Activated naive CD8-positive, alpha-beta T cell treated with anti-CD3 and anti-CD28 coated beads, Interleukin-2, amount 50 U/mL, for 24 hours (primary cell): ENCODE measurements around the gene NR0B1.

Source experiments
- ATAC-seq: fragments of 150-1000 bp; cut with Tn5 transposase; one replicate; pipeline ENCODE4 v1.10.0; 2021
- DNase-seq: peaks from one replicate; pipeline ENCODE4 v3.0.0; 2021
- H3K27ac Mint-ChIP-seq: one replicate; pipeline ENCODE4 v1.8.0; 2021; ENCODE audit warnings: mild to moderate bottlenecking, mixed read lengths
- H3K27me3 Mint-ChIP-seq: one replicate; pipeline ENCODE4 v1.8.0; 2021; ENCODE audit warnings: mixed read lengths
- H3K36me3 Mint-ChIP-seq: one replicate; pipeline ENCODE4 v1.8.0; 2021; ENCODE audit warnings: low read depth, mixed read lengths
- H3K4me1 Mint-ChIP-seq: one replicate; pipeline ENCODE4 v1.8.0; 2021; ENCODE audit warnings: mixed read lengths
- H3K4me3 Mint-ChIP-seq: one replicate; pipeline ENCODE4 v1.8.0; 2021; ENCODE audit warnings: mild to moderate bottlenecking, moderate library complexity, mixed read lengths
- H3K9me3 Mint-ChIP-seq: one replicate; pipeline ENCODE4 v1.8.0; 2021; ENCODE audit warnings: mixed read lengths

The NR0B1 gene

GRCh38 chrX:30301208-30301607, 8.0 kb downstream of the NR0B1 start:
- Mint-ChIP-seq H3K27me3 (peaks cover 2% of the 10 kb centered on the region), H3K9me3 (no peaks in the 10 kb centered on the region), H3K27ac (no peak overlapping the region), H3K4me3 (no peak overlapping the region), H3K4me1 (no peaks in the 10 kb centered on the region), H3K36me3 (no peaks in the 10 kb centered on the region)
- ATAC-seq (no peak), DNase-seq (no peak)

GRCh38 chrX:30296408-30297254, 12.6 kb downstream of the NR0B1 start:
- DNase-seq (no peak), ATAC-seq (no peak)
- no peaks in the 10 kb centered on the region for H3K4me1 Mint-ChIP-seq
- no peak overlapping the region for H3K4me3 Mint-ChIP-seq
- no peak overlapping the region for H3K27ac Mint-ChIP-seq
- peaks cover 3% of the 10 kb centered on the region for H3K9me3 Mint-ChIP-seq
- no peaks in the 10 kb centered on the region for H3K36me3 Mint-ChIP-seq
- H3K27me3 Mint-ChIP-seq = peaks cover 2% of the 10 kb centered on the region

GRCh38 chrX:30283456-30284200, 25.6 kb downstream of the NR0B1 start:
- Mint-ChIP-seq H3K36me3 (no peaks in the 10 kb centered on the region), H3K9me3 (no peaks in the 10 kb centered on the region), H3K27ac (no peak overlapping the region), H3K4me3 (no peak overlapping the region), H3K4me1 (peaks cover 3% of the 10 kb centered on the region), H3K27me3 (no peaks in the 10 kb centered on the region)
- ATAC-seq (no peak), DNase-seq (no peak)

GRCh38 chrX:30282527-30282926, 26.7 kb downstream of the NR0B1 start:
- Mint-ChIP-seq H3K27me3 (no peaks in the 10 kb centered on the region), H3K4me1 (peaks cover 3% of the 10 kb centered on the region), H3K4me3 (no peak overlapping the region), H3K36me3 (no peaks in the 10 kb centered on the region), H3K27ac (no peak overlapping the region), H3K9me3 (no peaks in the 10 kb centered on the region)
- no peak for DNase-seq
- ATAC-seq = no peak

- peaks cover 3% of the 10 kb centered on the region for H3K4me1 Mint-ChIP-seq
- ATAC-seq = no peak
- H3K4me3 Mint-ChIP-seq = no peak overlapping the region
- H3K9me3 Mint-ChIP-seq = no peaks in the 10 kb centered on the region
- no peaks in the 10 kb centered on the region for H3K36me3 Mint-ChIP-seq
- no peak for DNase-seq
- no peaks in the 10 kb centered on the region for H3K27me3 Mint-ChIP-seq
- H3K27ac Mint-ChIP-seq = no peak overlapping the region
These were observed 28.8 kb downstream of the NR0B1 start for GRCh38 chrX:30280428-30280827.

- Mint-ChIP-seq H3K27me3 (no peaks in the 10 kb centered on the region), H3K4me3 (no peak overlapping the region), H3K4me1 (no peaks in the 10 kb centered on the region), H3K36me3 (no peaks in the 10 kb centered on the region), H3K27ac (no peak overlapping the region), H3K9me3 (no peaks in the 10 kb centered on the region)
- DNase-seq (no peak), ATAC-seq (no peak)
These were observed 30.8 kb downstream of the NR0B1 start for GRCh38 chrX:30278365-30278764.

GRCh38 chrX:30275498-30275897, 33.7 kb downstream of the NR0B1 start:
- Mint-ChIP-seq H3K4me3 (no peak overlapping the region), H3K9me3 (no peaks in the 10 kb centered on the region), H3K36me3 (no peaks in the 10 kb centered on the region), H3K27ac (no peak overlapping the region), H3K4me1 (no peaks in the 10 kb centered on the region), H3K27me3 (no peaks in the 10 kb centered on the region)
- DNase-seq (no peak), ATAC-seq (no peak)

- Mint-ChIP-seq H3K9me3 (no peaks in the 10 kb centered on the region), H3K27ac (no peak overlapping the region), H3K4me3 (no peak overlapping the region), H3K27me3 (no peaks in the 10 kb centered on the region), H3K4me1 (no peaks in the 10 kb centered on the region), H3K36me3 (no peaks in the 10 kb centered on the region)
- DNase-seq (no peak), ATAC-seq (no peak)
These were observed 38.6 kb downstream of the NR0B1 start for GRCh38 chrX:30270639-30271038.

GRCh38 chrX:30262763-30263162, 46.4 kb downstream of the NR0B1 start:
- no peaks in the 10 kb centered on the region for H3K9me3 Mint-ChIP-seq
- DNase-seq (no peak), ATAC-seq (no peak)
- no peak overlapping the region for H3K4me3 Mint-ChIP-seq
- H3K27ac Mint-ChIP-seq = no peak overlapping the region
- H3K36me3 Mint-ChIP-seq = no peaks in the 10 kb centered on the region
- H3K4me1 Mint-ChIP-seq = no peaks in the 10 kb centered on the region
- H3K27me3 Mint-ChIP-seq = no peaks in the 10 kb centered on the region

- Mint-ChIP-seq H3K27me3 (no peaks in the 10 kb centered on the region), H3K9me3 (no peaks in the 10 kb centered on the region), H3K4me1 (no peaks in the 10 kb centered on the region), H3K4me3 (no peak overlapping the region), H3K27ac (no peak overlapping the region), H3K36me3 (no peaks in the 10 kb centered on the region)
- DNase-seq (no peak), ATAC-seq (no peak)
These were observed 48.2 kb downstream of the NR0B1 start for GRCh38 chrX:30261012-30261411.

GRCh38 chrX:30259927-30260326, 49.3 kb downstream of the NR0B1 start:
- DNase-seq = no peak

More at GRCh38 chrX:30259927-30260326, 49.3 kb downstream of the NR0B1 start:
- Mint-ChIP-seq H3K36me3 (no peaks in the 10 kb centered on the region), H3K27ac (no peak overlapping the region), H3K27me3 (no peaks in the 10 kb centered on the region), H3K4me3 (no peak overlapping the region), H3K4me1 (no peaks in the 10 kb centered on the region), H3K9me3 (no peaks in the 10 kb centered on the region)
- ATAC-seq = no peak
